Tibial nerve (tissue), 4 donors: Measurements from ENCODE around the gene EYA3. TPM values are rescaled to one million over a fixed set of nuclear protein-coding genes. Genes with fewer than 3 reads are reported as not detected.

Source experiments
- DNase-seq, 2 donors: peaks; one replicate each; pipeline ENCODE4 v3.0.0-alpha.2; 2019; ENCODE audit warnings: low spot score in 2 of 2
- H3K27ac ChIP-seq, 4 donors: fragments of 200-600 bp; sonication (generic) in 3 of 4; one replicate each; pipeline ENCODE4 v1.5.1; 2017 to 2019; ENCODE audit warnings: mild to moderate bottlenecking in 1 of 4
- H3K27me3 ChIP-seq, 2 donors: fragments of 200-600 bp; sonication (generic) in 1 of 2; one replicate each; pipeline versions ENCODE4 v1.5.1 to v1.6.0; 2017 to 2019
- H3K36me3 ChIP-seq, 3 donors: fragments of 200-600 bp; sonication (generic); one replicate each; pipeline ENCODE4 v1.5.1; 2018 to 2019
- H3K4me1 ChIP-seq, 4 donors: fragments of 200-600 bp; sonication (generic) in 3 of 4; one replicate each; pipeline ENCODE4 v1.5.1; 2017 to 2019
- H3K4me3 ChIP-seq, 4 donors: fragments of 200-600 bp; sonication (generic) in 3 of 4; one replicate each; pipeline ENCODE4 v1.5.1; 2017 to 2019; ENCODE audit warnings: mild to moderate bottlenecking in 1 of 4, moderate library complexity in 1 of 4
- H3K9me3 ChIP-seq, 4 donors: fragments of 200-600 bp; sonication (generic) in 3 of 4; one replicate each; pipeline ENCODE4 v1.5.1; 2017 to 2019
- EP300 ChIP-seq, 2 donors: sonication (generic); formaldehyde crosslinking; IDR thresholded peaks; one replicate each; pipeline ENCODE4 v1.6.1; 2017; ENCODE audit warnings: antibody characterized with exemption in 2 of 2, mild to moderate bottlenecking in 1 of 2
- POLR2A ChIP-seq, 2 donors: fragments of 450-650 bp; IDR thresholded peaks; one replicate each; pipeline ENCODE4 v1.6.1; 2017; ENCODE audit warnings: antibody characterized with exemption in 2 of 2, mild to moderate bottlenecking in 2 of 2, moderate library complexity in 2 of 2
- WGBS, 2 donors: methylation state at CpG; one replicate each; pipeline ENCODE4 v1.1.5; 2018; 5-methylcytosine and 5-hydroxymethylcytosine counted together
- total RNA-seq, 4 donors: library from RNA; depleted of rRNA; stranded (reverse); fragments of >200 nt; gene quantifications; one replicate each; pipeline ENCODE4 v1.1.0, GENCODE V29; 2016
- TF ChIP-seq, protein P1 (sequence below), 5 experiments: fragments of 200-600 bp in 3 of 5; fragments of 450-650 bp in 2 of 5; sonication (generic) in 3 of 5; IDR thresholded peaks; one replicate each; pipeline ENCODE4 v1.5.1; 2016 to 2019; ENCODE audit warnings: antibody characterized with exemption in 5 of 5, mild to moderate bottlenecking in 3 of 5, moderate library complexity in 2 of 5

EYA3 gene
- total RNA-seq, 4 donors from 2014 or later: 9.2 to 17.6 (median 14.6) TPM

DNA sequence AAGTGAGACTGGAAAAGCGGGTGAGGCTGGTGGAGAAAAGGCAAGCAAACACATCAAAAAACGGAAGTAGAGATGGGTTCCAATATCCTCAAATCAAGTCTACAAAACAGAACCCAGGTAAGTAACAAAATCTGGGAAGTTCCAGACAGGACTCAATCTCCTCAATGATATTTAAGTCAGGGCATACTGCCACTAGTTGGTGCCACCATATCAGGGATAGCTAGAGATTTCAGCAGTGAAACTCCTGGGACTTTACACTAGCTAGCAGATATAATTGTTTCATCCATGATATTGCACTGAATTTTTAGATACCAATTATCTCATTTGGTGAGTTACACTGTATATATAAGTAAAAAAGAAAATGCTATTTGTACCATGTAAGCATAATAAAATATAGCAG, 52.0 kb downstream of the EYA3 start:
- H3K4me1 ChIP-seq: no peaks in the 10 kb centered on the region
- no peak overlapping the region for H3K27ac ChIP-seq
- H3K4me3 ChIP-seq: no peak overlapping the region
- TF ChIP-seq POLR2A (IDR thresholded peaks at IDR 0.05): no peak
- no peak for TF ChIP-seq EP300 (IDR thresholded peaks at IDR 0.05)
- TF ChIP-seq, protein P1, sequence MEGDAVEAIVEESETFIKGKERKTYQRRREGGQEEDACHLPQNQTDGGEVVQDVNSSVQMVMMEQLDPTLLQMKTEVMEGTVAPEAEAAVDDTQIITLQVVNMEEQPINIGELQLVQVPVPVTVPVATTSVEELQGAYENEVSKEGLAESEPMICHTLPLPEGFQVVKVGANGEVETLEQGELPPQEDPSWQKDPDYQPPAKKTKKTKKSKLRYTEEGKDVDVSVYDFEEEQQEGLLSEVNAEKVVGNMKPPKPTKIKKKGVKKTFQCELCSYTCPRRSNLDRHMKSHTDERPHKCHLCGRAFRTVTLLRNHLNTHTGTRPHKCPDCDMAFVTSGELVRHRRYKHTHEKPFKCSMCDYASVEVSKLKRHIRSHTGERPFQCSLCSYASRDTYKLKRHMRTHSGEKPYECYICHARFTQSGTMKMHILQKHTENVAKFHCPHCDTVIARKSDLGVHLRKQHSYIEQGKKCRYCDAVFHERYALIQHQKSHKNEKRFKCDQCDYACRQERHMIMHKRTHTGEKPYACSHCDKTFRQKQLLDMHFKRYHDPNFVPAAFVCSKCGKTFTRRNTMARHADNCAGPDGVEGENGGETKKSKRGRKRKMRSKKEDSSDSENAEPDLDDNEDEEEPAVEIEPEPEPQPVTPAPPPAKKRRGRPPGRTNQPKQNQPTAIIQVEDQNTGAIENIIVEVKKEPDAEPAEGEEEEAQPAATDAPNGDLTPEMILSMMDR (IDR thresholded peaks at IDR 0.05): no peak
- H3K9me3 ChIP-seq: no peaks in the 10 kb centered on the region
- H3K27me3 ChIP-seq: no peaks in the 10 kb centered on the region
- 91 to 94% methylated on average over 2 of the region's 2 CpGs for WGBS, 2 donors
- DNase-seq: no peak
- peaks cover 0 to 50% (median 0%) of the 10 kb centered on the region in 3 donors for H3K36me3 ChIP-seq

DNA sequence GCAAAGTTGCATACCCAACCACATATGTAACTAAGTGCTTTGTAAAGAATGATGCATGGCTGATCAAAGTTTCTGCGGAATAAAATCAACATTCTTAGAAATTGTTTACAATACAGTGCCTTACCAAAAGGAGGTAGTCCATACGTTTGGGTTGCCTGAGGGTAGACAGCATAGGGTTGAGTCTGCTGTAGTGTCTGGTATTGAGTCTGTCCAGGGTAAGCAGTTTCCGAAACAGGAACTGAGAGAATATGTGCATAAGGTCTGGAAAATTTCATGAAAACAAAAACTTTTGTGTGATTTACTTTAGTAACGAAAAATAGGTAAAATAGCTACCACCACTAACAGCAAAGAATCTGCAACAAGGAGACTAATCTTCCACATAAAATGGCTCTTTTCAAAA, 53.0 kb downstream of the EYA3 start:
- H3K27ac ChIP-seq: no peak overlapping the region
- no peaks in the 10 kb centered on the region for H3K27me3 ChIP-seq
- no peaks in the 10 kb centered on the region for H3K4me1 ChIP-seq
- H3K36me3 ChIP-seq: peaks cover 0 to 41% (median 0%) of the 10 kb centered on the region in 3 donors
- H3K4me3 ChIP-seq: no peak overlapping the region
- 87 to 90% methylated on average over 4 of the region's 4 CpGs for WGBS, 2 donors
- no peaks in the 10 kb centered on the region for H3K9me3 ChIP-seq
- no peak for DNase-seq
- TF ChIP-seq EP300 (IDR thresholded peaks at IDR 0.05) (no peak), POLR2A (IDR thresholded peaks at IDR 0.05) (no peak)
- TF ChIP-seq, protein P1 (IDR thresholded peaks at IDR 0.05): no peak

DNA sequence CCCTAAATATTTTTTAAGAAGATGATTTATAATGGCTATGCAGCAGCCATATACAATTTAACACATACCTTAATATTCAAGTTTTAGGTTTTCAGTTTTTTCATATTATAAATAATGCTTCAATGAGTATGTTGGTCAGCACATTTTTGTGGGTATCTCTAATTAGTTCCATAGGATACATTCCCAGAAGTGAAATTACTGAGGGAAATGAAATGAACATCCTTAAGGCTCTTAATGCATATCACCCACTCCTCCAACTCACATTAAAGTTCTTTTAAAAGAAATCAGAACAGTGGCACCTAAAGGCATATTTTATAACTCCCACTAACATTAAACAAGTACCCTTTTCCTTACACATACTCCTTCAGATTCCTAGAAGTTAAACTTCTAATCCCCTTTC, 56.1 kb downstream of the EYA3 start:
- H3K4me1 ChIP-seq: no peaks in the 10 kb centered on the region
- DNase-seq: no peak
- H3K9me3 ChIP-seq: no peaks in the 10 kb centered on the region
- H3K4me3 ChIP-seq: no peak overlapping the region
- no peak overlapping the region for H3K27ac ChIP-seq
- peaks cover 0 to 25% (median 0%) of the 10 kb centered on the region in 3 donors for H3K36me3 ChIP-seq
- TF ChIP-seq, protein P1 (IDR thresholded peaks at IDR 0.05): no peak
- TF ChIP-seq EP300 (IDR thresholded peaks at IDR 0.05): no peak
- TF ChIP-seq POLR2A (IDR thresholded peaks at IDR 0.05): no peak
- no peaks in the 10 kb centered on the region for H3K27me3 ChIP-seq

DNA sequence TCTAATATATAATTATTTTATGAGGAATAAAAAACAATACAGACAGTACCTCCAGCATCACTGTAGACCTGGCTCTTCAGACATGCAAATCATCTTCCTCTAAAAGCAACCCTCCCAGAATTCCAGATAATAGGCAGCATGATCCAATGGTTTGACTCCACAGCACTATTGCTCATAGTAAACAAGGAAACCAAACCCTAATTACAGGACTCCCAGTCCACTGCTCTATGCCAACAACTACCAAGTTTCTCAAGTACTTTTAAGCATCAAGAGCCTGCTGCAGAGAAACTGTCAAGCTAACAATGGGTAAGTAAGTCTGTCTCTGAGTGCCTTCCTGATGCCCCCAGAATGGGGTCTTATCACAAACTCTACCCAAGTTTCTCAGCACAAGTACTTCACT, 57.2 kb downstream of the EYA3 start:
- Histone ChIP-seq H3K27me3 (no peaks in the 10 kb centered on the region), H3K4me1 (no peaks in the 10 kb centered on the region), H3K4me3 (no peak overlapping the region), H3K36me3 (peaks cover 0 to 22% (median 0%) of the 10 kb centered on the region in 3 donors), H3K9me3 (no peaks in the 10 kb centered on the region), H3K27ac (no peak overlapping the region)
- TF ChIP-seq POLR2A (IDR thresholded peaks at IDR 0.05) (no peak), EP300 (IDR thresholded peaks at IDR 0.05) (no peak)
- TF ChIP-seq, protein P1 (IDR thresholded peaks at IDR 0.05): no peak
- no peak for DNase-seq

DNA sequence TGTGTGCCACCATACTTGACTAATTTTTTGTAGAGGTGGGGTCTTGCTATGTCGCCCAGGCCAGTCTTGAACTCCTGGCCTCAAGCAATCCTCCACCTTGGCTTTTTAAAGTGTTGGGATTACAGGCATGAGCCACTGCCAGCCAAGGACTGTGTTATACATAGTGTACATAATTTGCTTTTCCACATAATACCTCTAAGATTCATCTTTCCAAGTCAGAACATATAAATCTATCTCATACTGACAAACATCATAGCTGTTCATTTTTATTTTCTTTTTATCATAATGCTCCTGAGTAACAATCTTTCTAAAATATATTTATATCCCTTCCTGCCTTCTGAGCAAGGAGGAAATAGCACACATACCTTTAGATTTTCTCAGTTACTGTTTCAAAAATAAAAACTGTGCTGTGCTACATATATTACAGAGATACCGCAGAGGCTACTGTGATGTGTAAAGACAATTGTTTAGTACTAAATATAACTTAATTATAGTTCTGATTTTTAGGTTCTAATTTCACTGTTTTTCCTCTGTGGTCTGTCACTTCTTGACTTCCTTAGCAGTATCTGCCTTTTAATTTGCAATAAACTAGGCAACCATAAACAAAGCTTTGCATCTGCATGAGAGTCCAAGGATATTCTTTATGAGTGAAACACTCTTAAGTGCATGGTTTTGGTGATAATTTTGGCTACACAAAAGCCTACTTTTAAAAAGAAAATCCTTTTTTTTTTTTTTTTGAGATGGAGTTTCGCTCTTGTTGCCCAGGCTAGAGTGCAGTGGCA, 59.3 kb downstream of the EYA3 start:
- H3K4me1 ChIP-seq: no peaks in the 10 kb centered on the region
- peaks cover 0 to 19% (median 0%) of the 10 kb centered on the region in 3 donors for H3K36me3 ChIP-seq
- TF ChIP-seq POLR2A (IDR thresholded peaks at IDR 0.05) (no peak), EP300 (IDR thresholded peaks at IDR 0.05) (no peak)
- TF ChIP-seq, protein P1 (IDR thresholded peaks at IDR 0.05): no peak
- no peak for DNase-seq
- H3K4me3 ChIP-seq: no peak overlapping the region
- WGBS, 2 donors: 80 to 92% methylated on average over 3 of the region's 3 CpGs
- no peaks in the 10 kb centered on the region for H3K9me3 ChIP-seq
- no peaks in the 10 kb centered on the region for H3K27me3 ChIP-seq
- H3K27ac ChIP-seq: no peak overlapping the region
